PC-9 (cell line): ENCODE data around the gene TAPBP.

Source experiments
- CTCF ChIP-seq: fragments of 200-600 bp; sonication (generic); conservative IDR thresholded peaks from 2 replicates; pipeline ENCODE4 v1.6.1; 2017; ENCODE audit warnings: mixed run types, antibody characterized with exemption, mild to moderate bottlenecking, moderate library complexity
- EZH2 ChIP-seq: fragments of 200-600 bp; sonication (generic); IDR thresholded peaks from 2 replicates; pipeline ENCODE4 v1.8.0; 2017; ENCODE audit warnings: antibody characterized with exemption, low read depth

GRCh38 chr6:33301877-33302276 lies 12.0 kb downstream of the TAPBP start:
- TF ChIP-seq CTCF (no peak), EZH2 (no peak)
